DOHH2 (cell line): Measurements from ENCODE around the gene IARS2.

Experiments used
- H3F3A ChIP-seq: fragments of 200-600 bp; sonication (generic), shearing (Covaris generic); 2 replicates; pipeline ENCODE4 v1.6.0; 2016; ENCODE audit warnings: antibody characterized with exemption, mild to moderate bottlenecking; ENCODE audit not compliant: control insufficient read depth, insufficient read depth
- H3K27ac ChIP-seq: fragments of 200-600 bp; sonication (generic); 2 replicates; pipeline ENCODE4 v1.5.1; 2014; ENCODE audit warnings: low read depth, mild to moderate bottlenecking, low read length, moderate library complexity
- H3K27me3 ChIP-seq: fragments of 200-600 bp; sonication (generic); 2 replicates; pipeline ENCODE4 v1.6.1; 2014; ENCODE audit warnings: mild to moderate bottlenecking, low read length, mixed read lengths; ENCODE audit not compliant: control insufficient read depth
- H3K36me3 ChIP-seq: fragments of 200-600 bp; sonication (generic); 2 replicates; pipeline ENCODE4 v1.6.1; 2014; ENCODE audit warnings: mild to moderate bottlenecking, low read length, moderate library complexity, mixed read lengths; ENCODE audit not compliant: control insufficient read depth
- H3K4me1 ChIP-seq: fragments of 200-600 bp; sonication (generic); 2 replicates; pipeline ENCODE4 v1.6.1; 2014; ENCODE audit warnings: mild to moderate bottlenecking, low read length, mixed read lengths; ENCODE audit not compliant: control insufficient read depth
- H3K4me2 ChIP-seq: fragments of 200-600 bp; sonication (generic); 2 replicates; pipeline ENCODE4 v1.6.0; 2014; ENCODE audit warnings: mild to moderate bottlenecking, low read length, moderate library complexity
- H3K4me3 ChIP-seq: fragments of 200-600 bp; sonication (generic); 2 replicates; pipeline ENCODE4 v1.5.1; 2014; ENCODE audit warnings: mild to moderate bottlenecking, low read length, mixed read lengths
- H3K79me2 ChIP-seq: fragments of 200-600 bp; sonication (generic); 2 replicates; pipeline ENCODE4 v1.6.1; 2014; ENCODE audit warnings: mild to moderate bottlenecking, low read length, mixed read lengths; ENCODE audit not compliant: control insufficient read depth
- H3K9me2 ChIP-seq: fragments of 200-600 bp; sonication (generic); replicated peaks from 2 replicates; pipeline ENCODE4 v1.6.1; 2014; ENCODE audit warnings: mild to moderate bottlenecking, low read length, mixed read lengths; ENCODE audit not compliant: control insufficient read depth
- H3K9me3 ChIP-seq: fragments of 200-600 bp; sonication (generic); 2 replicates; pipeline ENCODE4 v1.6.1; 2014; ENCODE audit warnings: antibody characterized with exemption, low read length, mixed read lengths; ENCODE audit not compliant: control insufficient read depth, insufficient read depth
- H4K20me1 ChIP-seq: fragments of 200-600 bp; sonication (generic); 2 replicates; pipeline ENCODE4 v1.6.0; 2014; ENCODE audit warnings: low read depth, mild to moderate bottlenecking, antibody characterized with exemption, low read length, moderate library complexity; ENCODE audit not compliant: control insufficient read depth, insufficient read depth
- CTCF ChIP-seq: fragments of 200-600 bp; sonication (generic); IDR thresholded peaks from one replicate; pipeline ENCODE4 v1.5.1; 2014; ENCODE audit warnings: antibody characterized with exemption, mild to moderate bottlenecking, low read depth, low read length; ENCODE audit not compliant: poor library complexity, severe bottlenecking
- EZH2phosphoT487 ChIP-seq: fragments of 200-600 bp; sonication (generic); IDR thresholded peaks from 2 replicates; pipeline ENCODE4 v1.6.1; 2017; ENCODE audit warnings: borderline replicate concordance, mild to moderate bottlenecking, antibody characterized with exemption, low read length, moderate library complexity, mixed read lengths

Gene IARS2

DNA sequence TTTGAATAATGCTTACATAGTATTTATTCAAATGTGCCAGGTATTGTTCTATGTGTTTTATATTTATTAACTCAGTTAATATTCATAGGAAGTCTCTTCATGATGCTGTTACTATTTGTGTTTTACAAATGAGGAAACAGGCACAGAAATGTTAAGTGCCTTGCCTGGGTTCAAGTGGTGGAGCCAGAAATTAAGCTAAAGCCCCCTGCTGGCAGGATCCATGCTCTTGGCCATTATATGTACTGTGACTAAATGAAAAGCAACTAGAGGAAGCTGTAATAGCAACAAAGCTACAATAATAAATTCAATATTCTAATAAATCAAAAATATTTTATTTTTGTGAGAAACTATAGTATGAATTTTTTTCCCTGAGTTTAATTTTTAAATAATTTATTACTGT, 30.0 kb downstream of the IARS2 start:
- Histone ChIP-seq H3K79me2 (peaks cover 2% of the 10 kb centered on the region; the same call in 1 of the 2 replicates), H3K4me2 (no peak overlapping the region), H3K36me3 (peaks cover 29% of the 10 kb centered on the region), H3K4me1 (0 out of 2 replicates have a peak, but pooled peaks cover 3% of the 10 kb centered on the region), H3K4me3 (no peak overlapping the region), H3K9me3 (no peaks in the 10 kb centered on the region), H4K20me1 (no peaks in the 10 kb centered on the region), H3K9me2 (no peaks in the 10 kb centered on the region), H3K27me3 (no peaks in the 10 kb centered on the region), H3F3A (no peaks in the 10 kb centered on the region), H3K27ac (no peak overlapping the region)
- TF ChIP-seq CTCF (peak; percentile 44), EZH2phosphoT487 (no peak)

- Histone ChIP-seq H4K20me1 (no peaks in the 10 kb centered on the region), H3K4me2 (no peak overlapping the region), H3K36me3 (peaks cover 30% of the 10 kb centered on the region), H3K27ac (no peak overlapping the region), H3K79me2 (peaks cover 2% of the 10 kb centered on the region; the same call in 1 of the 2 replicates), H3K4me3 (no peak overlapping the region), H3K27me3 (no peaks in the 10 kb centered on the region), H3K9me2 (no peaks in the 10 kb centered on the region), H3K9me3 (no peaks in the 10 kb centered on the region), H3F3A (no peaks in the 10 kb centered on the region), H3K4me1 (0 out of 2 replicates have a peak, but pooled peaks cover 3% of the 10 kb centered on the region)
- TF ChIP-seq CTCF (no peak), EZH2phosphoT487 (no peak)
These were observed 30.6 kb downstream of the IARS2 start for GRCh38 chr1:220124542-220124941.

GRCh38 chr1:220127076-220127475, 33.1 kb downstream of the IARS2 start:
- Histone ChIP-seq H3K27me3 (no peaks in the 10 kb centered on the region), H3K79me2 (peaks cover 2% of the 10 kb centered on the region; the same call in 1 of the 2 replicates), H3K27ac (no peak overlapping the region), H3K4me2 (no peak overlapping the region), H3F3A (no peaks in the 10 kb centered on the region), H3K4me1 (0 out of 2 replicates have a peak, but pooled peaks cover 3% of the 10 kb centered on the region), H4K20me1 (no peaks in the 10 kb centered on the region), H3K9me2 (no peaks in the 10 kb centered on the region), H3K4me3 (no peak overlapping the region), H3K9me3 (no peaks in the 10 kb centered on the region), H3K36me3 (peaks cover 33% of the 10 kb centered on the region)
- TF ChIP-seq EZH2phosphoT487 (no peak), CTCF (no peak)
